GM12864 (cell line): ENCODE results near the gene OTOL1.
"Not testable (repeated sequence)": the region's sequence is repeated elsewhere in the genome, so short reads cannot be mapped to it uniquely, and the experiment has no call there.

Experiments
- DNase-seq: peaks from one replicate; pipeline ENCODE4 v3.0.0-alpha.2; 2011; ENCODE audit warnings: low read depth
- H3K4me3 ChIP-seq: 2 replicates; pipeline ENCODE4 v1.5.1; 2011; ENCODE audit warnings: mild to moderate bottlenecking, low read depth, low read length, control low read depth
- TF ChIP-seq, protein P1 (sequence below): IDR thresholded peaks from 2 replicates; pipeline ENCODE4 v1.5.1; 2011; ENCODE audit warnings: low read depth, mild to moderate bottlenecking, moderate library complexity, low read length, control low read depth, inconsistent platforms; ENCODE audit errors: missing control alignments

The OTOL1 gene

DNA sequence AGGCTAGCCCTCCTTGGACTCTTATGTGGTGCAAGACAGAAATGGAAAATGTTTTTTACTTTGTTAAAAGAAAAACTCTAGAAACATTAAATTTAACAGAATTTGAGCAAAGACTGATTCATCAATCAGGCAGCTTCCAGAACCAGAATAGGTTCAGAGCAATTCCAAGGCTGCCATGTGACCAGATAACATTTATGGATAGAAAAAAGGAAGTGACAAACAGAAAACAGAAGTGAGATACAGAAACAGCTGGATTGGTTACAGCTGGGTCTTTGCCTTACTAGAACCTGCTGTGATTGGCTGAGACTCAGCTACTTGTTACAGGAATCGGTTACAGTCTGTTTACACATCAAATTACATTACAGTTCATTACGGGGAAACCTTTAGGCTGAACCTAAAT lies 22.5 kb upstream of the OTOL1 start:
- TF ChIP-seq, protein P1, sequence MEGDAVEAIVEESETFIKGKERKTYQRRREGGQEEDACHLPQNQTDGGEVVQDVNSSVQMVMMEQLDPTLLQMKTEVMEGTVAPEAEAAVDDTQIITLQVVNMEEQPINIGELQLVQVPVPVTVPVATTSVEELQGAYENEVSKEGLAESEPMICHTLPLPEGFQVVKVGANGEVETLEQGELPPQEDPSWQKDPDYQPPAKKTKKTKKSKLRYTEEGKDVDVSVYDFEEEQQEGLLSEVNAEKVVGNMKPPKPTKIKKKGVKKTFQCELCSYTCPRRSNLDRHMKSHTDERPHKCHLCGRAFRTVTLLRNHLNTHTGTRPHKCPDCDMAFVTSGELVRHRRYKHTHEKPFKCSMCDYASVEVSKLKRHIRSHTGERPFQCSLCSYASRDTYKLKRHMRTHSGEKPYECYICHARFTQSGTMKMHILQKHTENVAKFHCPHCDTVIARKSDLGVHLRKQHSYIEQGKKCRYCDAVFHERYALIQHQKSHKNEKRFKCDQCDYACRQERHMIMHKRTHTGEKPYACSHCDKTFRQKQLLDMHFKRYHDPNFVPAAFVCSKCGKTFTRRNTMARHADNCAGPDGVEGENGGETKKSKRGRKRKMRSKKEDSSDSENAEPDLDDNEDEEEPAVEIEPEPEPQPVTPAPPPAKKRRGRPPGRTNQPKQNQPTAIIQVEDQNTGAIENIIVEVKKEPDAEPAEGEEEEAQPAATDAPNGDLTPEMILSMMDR = no peak
- no peak overlapping the region for H3K4me3 ChIP-seq
- DNase-seq = no peak

GRCh38 chr3:161474741-161475140 lies 21.9 kb upstream of the OTOL1 start:
- DNase-seq = no peak
- TF ChIP-seq, protein P1 = no peak
- no peak overlapping the region for H3K4me3 ChIP-seq

DNA sequence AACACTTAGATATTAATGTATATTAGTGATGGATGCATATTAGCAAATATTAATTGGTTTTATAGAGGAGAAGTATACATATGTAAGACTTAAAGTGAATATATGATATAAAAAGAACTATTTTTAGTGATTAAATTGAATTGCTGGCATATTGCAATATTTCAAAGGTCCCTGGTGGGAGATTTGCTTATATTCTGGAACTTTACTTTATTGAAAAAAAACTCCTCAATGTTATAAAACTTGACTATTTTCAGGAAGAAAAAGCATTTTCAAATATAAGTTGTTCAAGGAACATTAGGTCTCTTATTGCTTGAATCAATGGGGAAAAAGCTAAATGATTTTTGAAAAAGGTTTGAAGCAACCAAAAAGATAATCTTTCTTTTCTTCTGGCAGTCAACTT lies 21.4 kb upstream of the OTOL1 start:
- H3K4me3 ChIP-seq = no peak overlapping the region
- TF ChIP-seq, protein P1 = no peak
- no peak for DNase-seq

DNA sequence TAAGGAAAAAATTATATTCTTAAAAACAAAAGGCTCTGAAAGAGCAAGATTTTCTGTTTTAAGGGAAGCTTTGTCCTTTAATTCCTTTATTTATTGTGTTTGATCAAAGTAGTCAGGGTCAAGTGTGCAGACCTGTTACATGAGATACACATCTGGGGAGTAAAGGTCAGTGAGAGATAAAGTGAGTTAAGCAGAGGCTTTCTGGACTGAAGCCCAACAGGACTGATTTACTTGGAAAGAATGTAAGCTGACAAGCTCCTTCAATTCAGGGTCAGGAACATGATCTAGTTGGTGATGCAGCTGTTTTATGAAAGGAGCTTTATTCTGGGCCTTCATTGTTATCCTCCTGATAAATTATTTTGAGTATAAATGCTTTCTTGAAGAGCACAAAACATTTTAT lies 20.7 kb upstream of the OTOL1 start:
- TF ChIP-seq, protein P1 = no peak
- no peak for DNase-seq

GRCh38 chr3:161484226-161484625 lies 12.4 kb upstream of the OTOL1 start:
- no peak for DNase-seq
- TF ChIP-seq, protein P1 = no peak
- H3K4me3 ChIP-seq = no peak overlapping the region

More for the DNA sequence above, 20.7 kb upstream of the OTOL1 start:
- no peak overlapping the region for H3K4me3 ChIP-seq

GRCh38 chr3:161488284-161488683 lies 8.3 kb upstream of the OTOL1 start:
- DNase-seq, H3K4me3 ChIP-seq: not testable (repeated sequence)

DNA sequence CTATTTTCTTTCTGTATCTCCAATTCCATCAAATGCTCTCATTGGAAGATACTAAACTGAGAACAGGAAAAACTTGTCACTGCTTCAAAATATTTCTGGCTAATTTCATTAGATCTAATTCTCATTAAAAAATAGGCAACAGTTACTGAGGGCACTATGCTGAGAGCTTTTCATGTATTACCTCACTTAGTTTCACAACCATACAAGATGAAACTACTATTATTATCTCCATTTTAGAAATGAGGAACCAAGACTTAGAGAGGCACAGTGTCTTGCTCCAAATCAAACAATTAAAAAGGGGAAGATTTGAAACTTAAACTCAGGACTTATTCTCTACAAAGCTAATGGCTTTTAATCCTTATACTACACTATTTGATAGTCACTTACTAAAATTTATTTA lies 7.2 kb upstream of the OTOL1 start:
- DNase-seq = no peak
- TF ChIP-seq, protein P1 = no peak
- no peak overlapping the region for H3K4me3 ChIP-seq

DNA sequence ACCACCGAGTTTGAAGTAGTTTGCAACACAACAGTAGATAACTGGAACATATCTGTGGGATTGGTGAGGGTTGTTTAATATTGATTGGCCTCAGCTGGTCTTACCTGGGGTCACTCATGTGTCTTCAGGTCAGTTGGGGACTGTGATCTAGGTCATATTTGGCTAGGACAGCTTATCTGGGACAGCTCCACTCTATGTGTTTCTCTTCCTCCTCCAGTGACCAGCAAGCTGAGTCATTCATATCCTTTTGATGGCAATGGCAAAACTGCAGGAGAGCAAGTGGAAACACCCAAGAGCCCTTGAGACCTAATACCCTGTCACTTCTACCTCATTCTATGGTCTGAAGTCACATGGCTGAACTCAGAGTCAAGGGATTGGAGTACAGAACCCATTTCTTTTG lies 5.8 kb upstream of the OTOL1 start:
- not testable (repeated sequence) for H3K4me3 ChIP-seq, DNase-seq
